ENCODE data around the gene ADCY5. TPM values are rescaled to one million over a fixed set of nuclear protein-coding genes. Genes with fewer than 3 reads are reported as not detected.

ADCY5 gene
- polyA plus RNA-seq, 2 of the 4 experiments (the other 2 are of a cell fraction): 0.57 to 0.68 TPM

- H3K27ac ChIP-seq: no peak overlapping the region
- H3K4me3 ChIP-seq: no peak overlapping the region
- no peak for FAIRE-seq
- H3K9me3 ChIP-seq: no peaks in the 10 kb centered on the region
- DNase-seq (ENCODE audit: low read depth in 1 of 2, low spot score in 1 of 2): no peak
- no peaks in the 10 kb centered on the region for H3K4me1 ChIP-seq
- ATAC-seq: peak in 1 of 2 experiments; percentile 59; a peak in 3 of 6 replicates
- no peak for TF ChIP-seq POLR2A (IDR thresholded peaks at IDR 0.05; ENCODE audit: low read length)
- TF ChIP-seq JUNB (IDR thresholded peaks at IDR 0.05): no peak
- TF ChIP-seq, protein P1, sequence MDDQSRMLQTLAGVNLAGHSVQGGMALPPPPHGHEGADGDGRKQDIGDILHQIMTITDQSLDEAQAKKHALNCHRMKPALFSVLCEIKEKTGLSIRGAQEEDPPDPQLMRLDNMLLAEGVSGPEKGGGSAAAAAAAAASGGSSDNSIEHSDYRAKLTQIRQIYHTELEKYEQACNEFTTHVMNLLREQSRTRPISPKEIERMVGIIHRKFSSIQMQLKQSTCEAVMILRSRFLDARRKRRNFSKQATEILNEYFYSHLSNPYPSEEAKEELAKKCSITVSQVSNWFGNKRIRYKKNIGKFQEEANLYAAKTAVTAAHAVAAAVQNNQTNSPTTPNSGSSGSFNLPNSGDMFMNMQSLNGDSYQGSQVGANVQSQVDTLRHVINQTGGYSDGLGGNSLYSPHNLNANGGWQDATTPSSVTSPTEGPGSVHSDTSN (IDR thresholded peaks at IDR 0.05): no peak
- TF ChIP-seq, protein P2, sequence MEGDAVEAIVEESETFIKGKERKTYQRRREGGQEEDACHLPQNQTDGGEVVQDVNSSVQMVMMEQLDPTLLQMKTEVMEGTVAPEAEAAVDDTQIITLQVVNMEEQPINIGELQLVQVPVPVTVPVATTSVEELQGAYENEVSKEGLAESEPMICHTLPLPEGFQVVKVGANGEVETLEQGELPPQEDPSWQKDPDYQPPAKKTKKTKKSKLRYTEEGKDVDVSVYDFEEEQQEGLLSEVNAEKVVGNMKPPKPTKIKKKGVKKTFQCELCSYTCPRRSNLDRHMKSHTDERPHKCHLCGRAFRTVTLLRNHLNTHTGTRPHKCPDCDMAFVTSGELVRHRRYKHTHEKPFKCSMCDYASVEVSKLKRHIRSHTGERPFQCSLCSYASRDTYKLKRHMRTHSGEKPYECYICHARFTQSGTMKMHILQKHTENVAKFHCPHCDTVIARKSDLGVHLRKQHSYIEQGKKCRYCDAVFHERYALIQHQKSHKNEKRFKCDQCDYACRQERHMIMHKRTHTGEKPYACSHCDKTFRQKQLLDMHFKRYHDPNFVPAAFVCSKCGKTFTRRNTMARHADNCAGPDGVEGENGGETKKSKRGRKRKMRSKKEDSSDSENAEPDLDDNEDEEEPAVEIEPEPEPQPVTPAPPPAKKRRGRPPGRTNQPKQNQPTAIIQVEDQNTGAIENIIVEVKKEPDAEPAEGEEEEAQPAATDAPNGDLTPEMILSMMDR (IDR thresholded peaks at IDR 0.05): no peak
- TF ChIP-seq HEYL (CRISPR knock-in tag; IDR thresholded peaks at IDR 0.05): no peak
- no peak for TF ChIP-seq FOSB (CRISPR knock-in tag; IDR thresholded peaks at IDR 0.05)
- no peak for TF ChIP-seq TFCP2L1 (CRISPR knock-in tag; IDR thresholded peaks at IDR 0.05)
- TF ChIP-seq, protein P3, sequence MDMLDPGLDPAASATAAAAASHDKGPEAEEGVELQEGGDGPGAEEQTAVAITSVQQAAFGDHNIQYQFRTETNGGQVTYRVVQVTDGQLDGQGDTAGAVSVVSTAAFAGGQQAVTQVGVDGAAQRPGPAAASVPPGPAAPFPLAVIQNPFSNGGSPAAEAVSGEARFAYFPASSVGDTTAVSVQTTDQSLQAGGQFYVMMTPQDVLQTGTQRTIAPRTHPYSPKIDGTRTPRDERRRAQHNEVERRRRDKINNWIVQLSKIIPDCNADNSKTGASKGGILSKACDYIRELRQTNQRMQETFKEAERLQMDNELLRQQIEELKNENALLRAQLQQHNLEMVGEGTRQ (IDR thresholded peaks at IDR 0.05): no peak
- no peak for TF ChIP-seq NR3C1 (IDR thresholded peaks at IDR 0.05)
- TF ChIP-seq PHF8 (IDR thresholded peaks at IDR 0.05; ENCODE audit: borderline replicate concordance, low read depth): no peak
- TF ChIP-seq ZSCAN20 (CRISPR knock-in tag; IDR thresholded peaks at IDR 0.05): no peak
- TF ChIP-seq EHMT2 (IDR thresholded peaks at IDR 0.05; ENCODE audit: low read depth): no peak
- CTCF ChIA-PET: interaction anchor here (1.0 kb wide), 1 partner anchor 398 kb away, joined by 3 read pairs; no protein-coding TSS in a partner anchor
- H3K4me2 ChIP-seq: no peak overlapping the region
- 52% methylated on average over 7 of the region's 8 CpGs for WGBS (ENCODE audit: missing lambda C conversion rate)
- POLR2A ChIA-PET: no interaction called here
Observed at GRCh38 chr3:123396171-123397049, 52.5 kb downstream of the ADCY5 start.

DNA sequence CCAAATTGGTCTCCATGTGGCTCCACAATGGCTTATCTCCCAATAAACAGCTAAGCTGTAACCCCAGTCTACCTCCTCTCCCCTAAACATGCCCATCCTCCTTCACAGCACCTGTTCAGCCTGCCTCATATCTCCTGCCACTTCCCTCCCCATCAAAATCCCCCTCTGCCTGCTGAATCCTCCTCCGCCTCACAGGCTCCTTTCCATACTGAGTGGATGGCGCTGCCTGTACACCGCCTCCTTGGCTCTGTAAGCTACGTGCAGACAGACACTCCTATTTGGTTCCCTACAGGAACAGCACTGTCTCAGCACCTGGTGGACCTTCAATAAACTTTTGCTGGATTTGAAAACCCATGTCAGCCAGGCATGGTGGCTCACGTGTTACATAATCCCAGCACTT is 53.7 kb downstream of the ADCY5 start:
- DNase-seq (ENCODE audit: low read depth in 1 of 2, low spot score in 1 of 2) (no peak), ATAC-seq (no peak), FAIRE-seq (no peak)
- Histone ChIP-seq H3K4me3 (no peak overlapping the region), H3K4me2 (no peak overlapping the region), H3K4me1 (no peaks in the 10 kb centered on the region), H3K9me3 (no peaks in the 10 kb centered on the region), H3K27ac (no peak overlapping the region)
- WGBS (ENCODE audit: missing lambda C conversion rate): 85% methylated on average over 5 of the region's 5 CpGs
- TF ChIP-seq TP53 (CRISPR knock-in tag; IDR thresholded peaks at IDR 0.05) (no peak), POLR2AphosphoS2 (conservative IDR thresholded peaks at IDR 0.05; ENCODE audit: low read length) (no peak), ZSCAN20 (CRISPR knock-in tag; IDR thresholded peaks at IDR 0.05) (no peak), REST (IDR thresholded peaks at IDR 0.05) (no peak), EHMT2 (IDR thresholded peaks at IDR 0.05; ENCODE audit: low read depth) (no peak), JUNB (IDR thresholded peaks at IDR 0.05) (no peak), RCOR1 (IDR thresholded peaks at IDR 0.05; ENCODE audit: low read depth, low read length) (no peak), ZC3H11A (IDR thresholded peaks at IDR 0.05) (no peak), NR3C1 (IDR thresholded peaks at IDR 0.05) (no peak), HOXB5 (CRISPR knock-in tag; IDR thresholded peaks at IDR 0.05) (no peak), HEYL (CRISPR knock-in tag; IDR thresholded peaks at IDR 0.05) (no peak), KDM5A (IDR thresholded peaks at IDR 0.05) (no peak), KDM1A (IDR thresholded peaks at IDR 0.05; ENCODE audit: low read depth) (no peak)
- TF ChIP-seq, protein P4, sequence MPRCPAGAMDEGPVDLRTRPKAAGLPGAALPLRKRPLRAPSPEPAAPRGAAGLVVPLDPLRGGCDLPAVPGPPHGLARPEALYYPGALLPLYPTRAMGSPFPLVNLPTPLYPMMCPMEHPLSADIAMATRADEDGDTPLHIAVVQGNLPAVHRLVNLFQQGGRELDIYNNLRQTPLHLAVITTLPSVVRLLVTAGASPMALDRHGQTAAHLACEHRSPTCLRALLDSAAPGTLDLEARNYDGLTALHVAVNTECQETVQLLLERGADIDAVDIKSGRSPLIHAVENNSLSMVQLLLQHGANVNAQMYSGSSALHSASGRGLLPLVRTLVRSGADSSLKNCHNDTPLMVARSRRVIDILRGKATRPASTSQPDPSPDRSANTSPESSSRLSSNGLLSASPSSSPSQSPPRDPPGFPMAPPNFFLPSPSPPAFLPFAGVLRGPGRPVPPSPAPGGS (IDR thresholded peaks at IDR 0.05): no peak
- ChIA-PET CTCF (interaction anchor here (0.7 kb wide), 1 partner anchor 33 kb away, joined by 3 read pairs; no protein-coding TSS in a partner anchor), POLR2A (no interaction called here)

Measured in A549 (cell line).